K562 (cell line): ENCODE results near the gene COBLL1. TPM values are rescaled to one million over a fixed set of nuclear protein-coding genes. Genes with fewer than 3 reads are reported as not detected.

Source experiments
- ATAC-seq: fragments of 200-7000 bp; cut with Tn5 transposase; 3 replicates; pipeline ENCODE4 v1.9.1; 2020; ENCODE audit warnings: moderate library complexity
- BruUV-seq: library from RNA; stranded (reverse); fragments of 400-500 nt; replicated peaks from 2 replicates; lab custom pipeline; 2021; lab: Mats Ljungman, UMichigan
- CTCF ChIA-PET: fragments of 300-600 bp; formaldehyde crosslinking; extraction: SDS; loops from one replicate; lab custom pipeline; 2021; ENCODE audit warnings: low intra/inter-chr PET ratio; lab: Yijun Ruan, JAX
- POLR2A ChIA-PET: fragments of 300-600, 350-650 bp; sonication (Branson Sonifier 250); formaldehyde crosslinking; extraction: SDS; loops from one replicate; lab custom pipeline; 2021; ENCODE audit warnings: antibody characterized with exemption, inconsistent platforms; lab: Yijun Ruan, JAX
- DNase-seq, 4 experiments: peaks; one replicate each; pipeline versions ENCODE4 v3.0.0 to v3.0.0-alpha.2; 2011 to 2018; ENCODE audit warnings: low spot score in 3 of 4, mixed read lengths in 3 of 4; ENCODE audit errors: extremely low read depth in 1 of 4
- FAIRE-seq: peaks from 2 replicates; lab custom pipeline; 2011; peaks lifted over from hg19 to GRCh38; lab: Jason Lieb, UNC
- H2AFZ ChIP-seq: 2 replicates; pipeline ENCODE4 v1.6.0; 2011; ENCODE audit warnings: low read depth, low read length, control low read depth, inconsistent platforms
- H3K27ac ChIP-seq: fragments of 200-600 bp; 3 replicates; pipeline ENCODE4 v1.8.0; 2011; ENCODE audit warnings: low read depth, mild to moderate bottlenecking, control low read depth, inconsistent platforms, low read length, moderate library complexity, mixed read lengths; ENCODE audit errors: extremely low read depth
- H3K27me3 ChIP-seq, 2 experiments: fragments of 300-600 bp in 1 of 2; 2 replicates in 1 of 2; 3 replicates in 1 of 2; pipeline versions ENCODE4 v1.6.0 to v1.8.0; 2011; ENCODE audit warnings: inconsistent platforms in 2 of 2, low read length in 2 of 2, mild to moderate bottlenecking in 1 of 2, mixed read lengths in 1 of 2, moderate library complexity in 1 of 2; ENCODE audit not compliant: control insufficient read depth in 2 of 2, insufficient read depth in 2 of 2
- H3K36me3 ChIP-seq: fragments of 300-600 bp; 3 replicates; pipeline ENCODE4 v1.8.0; 2011; ENCODE audit warnings: mild to moderate bottlenecking, low read length, inconsistent platforms; ENCODE audit not compliant: control insufficient read depth, insufficient read depth
- H3K4me1 ChIP-seq, 2 experiments: fragments of 200-600 bp in 1 of 2; replicated peaks in 1 of 2; 2 replicates in 1 of 2; 3 replicates in 1 of 2; pipeline versions ENCODE4 v1.5.1 to v1.8.0; 2011; ENCODE audit warnings: inconsistent platforms in 2 of 2, low read length in 2 of 2, mild to moderate bottlenecking in 1 of 2, mixed read lengths in 1 of 2, moderate library complexity in 1 of 2; ENCODE audit not compliant: control insufficient read depth in 2 of 2, insufficient read depth in 2 of 2
- H3K4me2 ChIP-seq: 2 replicates; pipeline ENCODE4 v1.6.1; 2011; ENCODE audit warnings: low read length, control low read depth, inconsistent platforms, mixed read lengths; ENCODE audit not compliant: insufficient read depth
- H3K4me3 ChIP-seq: fragments of 200-600 bp; sonication (generic), shearing (Covaris generic); 2 replicates; pipeline ENCODE4 v1.5.1; 2016; ENCODE audit warnings: control low read depth, inconsistent platforms
- H3K79me2 ChIP-seq: fragments of 200-600 bp; 3 replicates; pipeline ENCODE4 v1.8.0; 2011; ENCODE audit warnings: low read length, inconsistent platforms; ENCODE audit not compliant: control insufficient read depth, insufficient read depth
- H3K9ac ChIP-seq, 2 experiments: 2 replicates each; pipeline versions ENCODE4 v1.6.0 to v1.6.1; 2011; ENCODE audit warnings: low read depth in 2 of 2, low read length in 2 of 2, control low read depth in 1 of 2, inconsistent platforms in 1 of 2, mild to moderate bottlenecking in 1 of 2, mixed read lengths in 1 of 2; ENCODE audit not compliant: insufficient read depth in 1 of 2
- H3K9me1 ChIP-seq: one replicate; pipeline ENCODE4 v1.6.0; 2011; ENCODE audit warnings: inconsistent platforms, mild to moderate bottlenecking, low read length, moderate library complexity; ENCODE audit not compliant: control insufficient read depth, insufficient read depth
- H3K9me3 ChIP-seq: replicated peaks from 2 replicates; pipeline ENCODE4 v1.5.1; 2011; ENCODE audit warnings: low read depth, low read length, inconsistent platforms; ENCODE audit not compliant: control insufficient read depth, insufficient read depth
- H4K20me1 ChIP-seq: replicated peaks from 2 replicates; pipeline ENCODE4 v1.6.1; 2011; ENCODE audit warnings: low read length, inconsistent platforms, mixed read lengths; ENCODE audit not compliant: control insufficient read depth, insufficient read depth
- HDGF ChIP-seq: fragments of 450-650 bp; IDR thresholded peaks from 2 replicates; pipeline ENCODE4 v1.6.1; 2016
- KDM5B ChIP-seq: fragments of 200-600 bp; sonication (generic); IDR thresholded peaks from 2 replicates; pipeline ENCODE4 v1.6.1; 2012; ENCODE audit warnings: low read depth, mild to moderate bottlenecking, moderate library complexity, low read length, control low read depth, inconsistent platforms; ENCODE audit not compliant: insufficient replicate concordance
- MYC ChIP-seq, 2 experiments: fragments of 250-450 bp in 1 of 2; sonication (Bioruptor Pico) in 1 of 2; IDR thresholded peaks; 2 replicates each; pipeline versions ENCODE4 v1.5.1 to v1.6.1; 2012 to 2021; ENCODE audit warnings: low read depth in 2 of 2, borderline replicate concordance in 1 of 2, improper control_type of control experiment in 1 of 2, low read length in 1 of 2, mild to moderate bottlenecking in 1 of 2, moderate library complexity in 1 of 2
- NFYB ChIP-seq: IDR thresholded peaks from 2 replicates; pipeline ENCODE4 v1.6.1; 2011; ENCODE audit warnings: mild to moderate bottlenecking, moderate library complexity; ENCODE audit not compliant: insufficient read length; ENCODE audit errors: extremely low read depth
- TCF7L2 ChIP-seq: fragments of 150-350 bp; IDR thresholded peaks from 2 replicates; pipeline ENCODE4 v1.6.1; 2016; ENCODE audit warnings: low read depth, mild to moderate bottlenecking, low read length, moderate library complexity
- ZFP36 ChIP-seq: fragments of 150-350 bp; IDR thresholded peaks from 2 replicates; pipeline ENCODE4 v1.6.1; 2018; ENCODE audit warnings: low read length, low read depth; ENCODE audit not compliant: partially characterized antibody
- ZNF143 ChIP-seq: sonication (generic); formaldehyde crosslinking; IDR thresholded peaks from 2 replicates; pipeline ENCODE4 v1.9.0; 2022; ENCODE audit warnings: mild to moderate bottlenecking, missing genetic modification reagents
- ZNF408 ChIP-seq: fragments of 250-450 bp; sonication (Bioruptor Pico); IDR thresholded peaks from 2 replicates; pipeline ENCODE4 v1.4.0; 2020; ENCODE audit warnings: low read depth, mild to moderate bottlenecking, moderate library complexity
- WGBS: fragments of 100-300 bp; shearing (Covaris generic); methylation state at CpG from one replicate; pipeline ENCODE4 v1.1.6; 2016; ENCODE audit warnings: low coverage, mixed read lengths; ENCODE audit not compliant: insufficient coverage; ENCODE audit errors: missing lambda C conversion rate; 5-methylcytosine and 5-hydroxymethylcytosine counted together
- in situ Hi-C: fragments of 300-500 bp; cut with MboI; formaldehyde crosslinking; loops from 4 replicates; pipeline ENCODE4 v1.15.0; 2018; ENCODE audit warnings: inconsistent platforms, mixed read lengths
- intact Hi-C: fragments of 100-400 bp; cut with micrococcal nuclease; formaldehyde crosslinking; loops from 2 replicates; pipeline ENCODE4 v1.14.2; 2022
- polyA plus RNA-seq, 8 experiments: library from polyadenylated mRNA; depleted of rRNA in 4 of 8; stranded (reverse) in 5 of 8; unstranded in 3 of 8; fragments of >200 nt; fragmentation: Nextera tagmentation in 2 of 8; fragmentation: Illumina TruSeq in 1 of 8; extraction: Ambion mirVana in 2 of 8; extraction: Trizol in 1 of 8; gene quantifications; 2 replicates each; pipeline versions ENCODE4 v1.2.1 to v1.2.3, GENCODE V29; 2011 to 2014; ENCODE audit warnings: inconsistent platforms in 1 of 8, missing spikeins in 1 of 8
- total RNA-seq, 7 experiments: library from RNA; depleted of rRNA in 6 of 7; stranded (reverse); fragments of >200 nt in 6 of 7; fragmentation: Illumina TruSeq in 2 of 7; extraction: Trizol in 2 of 7; gene quantifications; 2 replicates each; pipeline versions ENCODE4 v1.2.1 to v1.2.3, GENCODE V29; 2011 to 2021; ENCODE audit warnings: low replicate concordance in 1 of 7
- TF ChIP-seq, protein P1 (sequence below): IDR thresholded peaks from 3 replicates; pipeline ENCODE4 v1.6.1; 2011; ENCODE audit warnings: borderline replicate concordance, mild to moderate bottlenecking; ENCODE audit not compliant: insufficient read length, insufficient read depth

Gene COBLL1
- total and polyA plus RNA-seq, 9 of the 15 experiments (the other 6 are each of a cell fraction or from before 2014, with no cell fraction given): 0.07 to 1.6 (median 0.71) TPM

GRCh38 chr2:164802095-164802707 is 39.4 kb downstream of the COBLL1 start:
- Histone ChIP-seq H3K27me3 (no peaks in the 10 kb centered on the region), H3K9me3 (no peaks in the 10 kb centered on the region), H3K27ac (no peak overlapping the region), H3K36me3 (no peaks in the 10 kb centered on the region), H4K20me1 (no peaks in the 10 kb centered on the region), H3K4me3 (no peak overlapping the region), H3K9me1 (no peaks in the 10 kb centered on the region), H3K4me2 (no peak overlapping the region), H3K79me2 (no peaks in the 10 kb centered on the region), H3K9ac (no peak overlapping the region), H3K4me1 (no peaks in the 10 kb centered on the region), H2AFZ (no peak overlapping the region)
- ATAC-seq (no peak), FAIRE-seq (no peak), DNase-seq (no peak)
- 0% methylated on average over 1 of the region's 1 CpG for WGBS
- ChIA-PET CTCF (no interaction called here), POLR2A (no interaction called here)
- no peak for TF ChIP-seq ZNF408
- TF ChIP-seq HDGF: no peak
- TF ChIP-seq KDM5B: no peak
- no peak for TF ChIP-seq TCF7L2
- TF ChIP-seq, protein P1, sequence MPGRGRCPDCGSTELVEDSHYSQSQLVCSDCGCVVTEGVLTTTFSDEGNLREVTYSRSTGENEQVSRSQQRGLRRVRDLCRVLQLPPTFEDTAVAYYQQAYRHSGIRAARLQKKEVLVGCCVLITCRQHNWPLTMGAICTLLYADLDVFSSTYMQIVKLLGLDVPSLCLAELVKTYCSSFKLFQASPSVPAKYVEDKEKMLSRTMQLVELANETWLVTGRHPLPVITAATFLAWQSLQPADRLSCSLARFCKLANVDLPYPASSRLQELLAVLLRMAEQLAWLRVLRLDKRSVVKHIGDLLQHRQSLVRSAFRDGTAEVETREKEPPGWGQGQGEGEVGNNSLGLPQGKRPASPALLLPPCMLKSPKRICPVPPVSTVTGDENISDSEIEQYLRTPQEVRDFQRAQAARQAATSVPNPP: no peak
- TF ChIP-seq NFYB: no peak
- no peak for TF ChIP-seq ZNF143 (CRISPR knock-in tag)
- TF ChIP-seq MYC (IDR thresholded peaks at IDR 0.05; ENCODE audit: low read depth, low read length): no peak
- no peak for TF ChIP-seq MYC (CRISPR knock-in tag; IDR thresholded peaks at IDR 0.05; ENCODE audit: borderline replicate concordance, low read depth)
- TF ChIP-seq ZFP36: no peak
- intact Hi-C loops: no loop called here
- BruUV-seq: no TSS peak
- in situ Hi-C loops: no loop called here
